DOHH2 (cell line): ENCODE measurements around the gene C15orf62.

Experiments used
- EZH2phosphoT487 ChIP-seq: fragments of 200-600 bp; sonication (generic); IDR thresholded peaks from 2 replicates; pipeline ENCODE4 v1.6.1; 2017; ENCODE audit warnings: borderline replicate concordance, mild to moderate bottlenecking, antibody characterized with exemption, low read length, moderate library complexity, mixed read lengths
- TF ChIP-seq, protein P1 (sequence below): fragments of 200-600 bp; sonication (generic); IDR thresholded peaks from one replicate; pipeline ENCODE4 v1.5.1; 2014; ENCODE audit warnings: antibody characterized with exemption, mild to moderate bottlenecking, low read depth, low read length; ENCODE audit not compliant: poor library complexity, severe bottlenecking

GRCh38 chr15:40766194-40766815, 3.5 kb upstream of the C15orf62 start:
- TF ChIP-seq EZH2phosphoT487, result no peak
- TF ChIP-seq, protein P1, sequence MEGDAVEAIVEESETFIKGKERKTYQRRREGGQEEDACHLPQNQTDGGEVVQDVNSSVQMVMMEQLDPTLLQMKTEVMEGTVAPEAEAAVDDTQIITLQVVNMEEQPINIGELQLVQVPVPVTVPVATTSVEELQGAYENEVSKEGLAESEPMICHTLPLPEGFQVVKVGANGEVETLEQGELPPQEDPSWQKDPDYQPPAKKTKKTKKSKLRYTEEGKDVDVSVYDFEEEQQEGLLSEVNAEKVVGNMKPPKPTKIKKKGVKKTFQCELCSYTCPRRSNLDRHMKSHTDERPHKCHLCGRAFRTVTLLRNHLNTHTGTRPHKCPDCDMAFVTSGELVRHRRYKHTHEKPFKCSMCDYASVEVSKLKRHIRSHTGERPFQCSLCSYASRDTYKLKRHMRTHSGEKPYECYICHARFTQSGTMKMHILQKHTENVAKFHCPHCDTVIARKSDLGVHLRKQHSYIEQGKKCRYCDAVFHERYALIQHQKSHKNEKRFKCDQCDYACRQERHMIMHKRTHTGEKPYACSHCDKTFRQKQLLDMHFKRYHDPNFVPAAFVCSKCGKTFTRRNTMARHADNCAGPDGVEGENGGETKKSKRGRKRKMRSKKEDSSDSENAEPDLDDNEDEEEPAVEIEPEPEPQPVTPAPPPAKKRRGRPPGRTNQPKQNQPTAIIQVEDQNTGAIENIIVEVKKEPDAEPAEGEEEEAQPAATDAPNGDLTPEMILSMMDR, result no peak
